ENCODE data around the gene KCNJ1.

- TF ChIP-seq CTCF (IDR thresholded peaks at IDR 0.05) (no peak), POLR2A (IDR thresholded peaks at IDR 0.05) (no peak)
Measured at GRCh38 chr11:128862406-128862805, 4.7 kb downstream of the KCNJ1 start.
